ENCODE measurements around the gene CAMK1D. TPM values are rescaled to one million over a fixed set of nuclear protein-coding genes. Genes with fewer than 3 reads are reported as not detected.
A peak's percentile ranks its signal among the peaks of the same experiment; 100 is the strongest.

CAMK1D gene
- total RNA-seq, 1 experiment from 2014 or later, result 10.2 TPM

- no peak for TF ChIP-seq MAX (CRISPR knock-in tag; IDR thresholded peaks at IDR 0.05)
- TF ChIP-seq EMX1 (CRISPR knock-in tag; IDR thresholded peaks at IDR 0.05), result no peak
- no peak for TF ChIP-seq ZNF281 (CRISPR knock-in tag; IDR thresholded peaks at IDR 0.05)
Measured at GRCh38 chr10:12564173-12564572, 214.8 kb downstream of the CAMK1D start (continued).

GRCh38 chr10:12566161-12567115, 217.1 kb downstream of the CAMK1D start:
- H3K9me3 Mint-ChIP-seq, result no peaks in the 10 kb centered on the region
- TF ChIP-seq CDX4 (CRISPR knock-in tag; IDR thresholded peaks at IDR 0.05; ENCODE audit: borderline replicate concordance) (no peak), CTCF (IDR thresholded peaks at IDR 0.05) (no peak), USF2 (CRISPR knock-in tag; IDR thresholded peaks at IDR 0.05) (no peak), FOXP1 (CRISPR knock-in tag; IDR thresholded peaks at IDR 0.05; ENCODE audit: borderline replicate concordance) (no peak), ZNF281 (CRISPR knock-in tag; IDR thresholded peaks at IDR 0.05) (no peak), ATF1 (CRISPR knock-in tag; IDR thresholded peaks at IDR 0.05) (no peak), STAT6 (CRISPR knock-in tag; conservative IDR thresholded peaks at IDR 0.05; ENCODE audit: low read depth) (no peak), RELA (CRISPR knock-in tag; IDR thresholded peaks at IDR 0.05; ENCODE audit: borderline replicate concordance) (no peak)
- no peak overlapping the region for H3K4me3 Mint-ChIP-seq
- H3K4me1 Mint-ChIP-seq, result peaks cover 15% of the 10 kb centered on the region
- no peaks in the 10 kb centered on the region; the same call in 1 of the 2 replicates for H3K27me3 Mint-ChIP-seq (ENCODE audit: low read depth)
- ChIA-PET POLR2A (no interaction called here), CTCF (interaction anchor here (0.9 to 2.2 kb wide), 2 partner anchors 90 to 302 kb away, joined by 3 to 6 read pairs; no protein-coding TSS in a partner anchor)
- ATAC-seq, result no peak
- H3K36me3 Mint-ChIP-seq, result no peaks in the 10 kb centered on the region
- peak overlapping the region; percentile 80 for H3K27ac Mint-ChIP-seq
- DNase-seq (ENCODE audit: low spot score), result no peak

Measured in WTC11 (cell line).